HG03378 (cell line): Measurements from ENCODE around the gene SPG7.

Source experiments
- ATAC-seq: cut with Tn5 transposase; IDR thresholded peaks from one replicate; pipeline ENCODE4 v1.9.1; 2021; ENCODE audit warnings: mild to moderate bottlenecking, moderate library complexity; ENCODE audit not compliant: unreplicated experiment

Gene SPG7

GRCh38 chr16:89545044-89545830 lies 37.0 kb downstream of the SPG7 start:
- no peak for ATAC-seq

GRCh38 chr16:89545831-89546574 lies 37.8 kb downstream of the SPG7 start:
- ATAC-seq: no peak

GRCh38 chr16:89546781-89547180 lies 38.6 kb downstream of the SPG7 start:
- no peak for ATAC-seq

- no peak for ATAC-seq
Measured at GRCh38 chr16:89547291-89547690, 39.1 kb downstream of the SPG7 start.

GRCh38 chr16:89547860-89548259 lies 39.7 kb downstream of the SPG7 start:
- ATAC-seq: no peak

GRCh38 chr16:89548344-89549006 lies 40.3 kb downstream of the SPG7 start:
- no peak for ATAC-seq

GRCh38 chr16:89549007-89549700 lies 41.0 kb downstream of the SPG7 start:
- no peak for ATAC-seq

- ATAC-seq: no peak
Measured at GRCh38 chr16:89550421-89551007, 42.3 kb downstream of the SPG7 start.

- no peak for ATAC-seq
Measured at GRCh38 chr16:89552329-89552728, 44.1 kb downstream of the SPG7 start.

GRCh38 chr16:89552913-89553312 lies 44.7 kb downstream of the SPG7 start:
- no peak for ATAC-seq

- ATAC-seq: no peak
Measured at GRCh38 chr16:89553733-89554132, 45.5 kb downstream of the SPG7 start.

GRCh38 chr16:89554343-89554742 lies 46.1 kb downstream of the SPG7 start:
- no peak for ATAC-seq

- no peak for ATAC-seq
Measured at GRCh38 chr16:89555265-89555664, 47.1 kb downstream of the SPG7 start.

- no peak for ATAC-seq
Measured at GRCh38 chr16:89555780-89556179, 47.6 kb downstream of the SPG7 start.

- ATAC-seq: peak; percentile 38
Measured at GRCh38 chr16:89556750-89557689, 48.8 kb downstream of the SPG7 start.

- ATAC-seq: no peak
Measured at GRCh38 chr16:89557690-89558490, 49.7 kb downstream of the SPG7 start.

- ATAC-seq: peak; percentile 49
Measured at GRCh38 chr16:89560378-89561141, 52.4 kb downstream of the SPG7 start, which contains the start of gene RPL13. Gene RPL13, plus strand, starts transcription at chr16:89560682. Its CDS starts 278 bp downstream, at chr16:89560960.
